ENCODE results near the gene LY6G5B. TPM values are rescaled to one million over a fixed set of nuclear protein-coding genes. Genes with fewer than 3 reads are reported as not detected.

LY6G5B gene
- total RNA-seq, 1 donor: 3.9 TPM

- no peak for DNase-seq (ENCODE audit: low read depth)
- TF ChIP-seq, protein P1, sequence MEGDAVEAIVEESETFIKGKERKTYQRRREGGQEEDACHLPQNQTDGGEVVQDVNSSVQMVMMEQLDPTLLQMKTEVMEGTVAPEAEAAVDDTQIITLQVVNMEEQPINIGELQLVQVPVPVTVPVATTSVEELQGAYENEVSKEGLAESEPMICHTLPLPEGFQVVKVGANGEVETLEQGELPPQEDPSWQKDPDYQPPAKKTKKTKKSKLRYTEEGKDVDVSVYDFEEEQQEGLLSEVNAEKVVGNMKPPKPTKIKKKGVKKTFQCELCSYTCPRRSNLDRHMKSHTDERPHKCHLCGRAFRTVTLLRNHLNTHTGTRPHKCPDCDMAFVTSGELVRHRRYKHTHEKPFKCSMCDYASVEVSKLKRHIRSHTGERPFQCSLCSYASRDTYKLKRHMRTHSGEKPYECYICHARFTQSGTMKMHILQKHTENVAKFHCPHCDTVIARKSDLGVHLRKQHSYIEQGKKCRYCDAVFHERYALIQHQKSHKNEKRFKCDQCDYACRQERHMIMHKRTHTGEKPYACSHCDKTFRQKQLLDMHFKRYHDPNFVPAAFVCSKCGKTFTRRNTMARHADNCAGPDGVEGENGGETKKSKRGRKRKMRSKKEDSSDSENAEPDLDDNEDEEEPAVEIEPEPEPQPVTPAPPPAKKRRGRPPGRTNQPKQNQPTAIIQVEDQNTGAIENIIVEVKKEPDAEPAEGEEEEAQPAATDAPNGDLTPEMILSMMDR (IDR thresholded peaks at IDR 0.05; ENCODE audit: insufficient read depth, low read depth, low read length): no peak
- no peak overlapping the region for H3K4me3 ChIP-seq (ENCODE audit: low read depth, low read length)
Measured at GRCh38 chr6:31632279-31632946, 37.4 kb upstream of the LY6G5B start.

- no peak for DNase-seq (ENCODE audit: low read depth)
- no peak overlapping the region for H3K4me3 ChIP-seq (ENCODE audit: low read depth, low read length)
- TF ChIP-seq, protein P1 (IDR thresholded peaks at IDR 0.05; ENCODE audit: insufficient read depth, low read depth, low read length): no peak
Measured at GRCh38 chr6:31633447-31633846, 36.3 kb upstream of the LY6G5B start.

DNA sequence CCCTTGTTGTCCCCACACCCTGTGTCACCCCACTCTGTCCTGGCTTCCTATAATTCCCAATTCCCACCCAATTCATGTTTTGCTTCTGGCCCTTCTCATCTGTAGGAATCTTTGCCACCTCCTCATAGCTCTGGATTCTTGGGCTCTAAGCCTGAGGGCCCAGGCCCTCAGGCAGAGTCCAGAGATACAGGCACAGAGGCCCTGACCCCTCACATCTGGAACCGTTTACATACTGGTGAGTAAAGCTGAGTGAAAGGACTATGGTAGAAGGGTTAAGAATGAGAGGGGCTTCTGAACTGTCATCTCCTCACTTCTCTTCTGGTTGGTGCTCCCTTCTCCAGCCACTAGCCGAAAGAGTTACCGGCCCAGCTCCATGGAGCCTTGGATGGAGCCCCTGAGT lies 35.6 kb upstream of the LY6G5B start:
- TF ChIP-seq, protein P1 (IDR thresholded peaks at IDR 0.05; ENCODE audit: insufficient read depth, low read depth, low read length): no peak
- no peak overlapping the region for H3K4me3 ChIP-seq (ENCODE audit: low read depth, low read length)
- DNase-seq (ENCODE audit: low read depth): peak; percentile 36

GRCh38 chr6:31634969-31635575 lies 34.7 kb upstream of the LY6G5B start:
- no peak overlapping the region for H3K4me3 ChIP-seq (ENCODE audit: low read depth, low read length)
- DNase-seq (ENCODE audit: low read depth): no peak
- TF ChIP-seq, protein P1 (IDR thresholded peaks at IDR 0.05; ENCODE audit: insufficient read depth, low read depth, low read length): no peak

DNA sequence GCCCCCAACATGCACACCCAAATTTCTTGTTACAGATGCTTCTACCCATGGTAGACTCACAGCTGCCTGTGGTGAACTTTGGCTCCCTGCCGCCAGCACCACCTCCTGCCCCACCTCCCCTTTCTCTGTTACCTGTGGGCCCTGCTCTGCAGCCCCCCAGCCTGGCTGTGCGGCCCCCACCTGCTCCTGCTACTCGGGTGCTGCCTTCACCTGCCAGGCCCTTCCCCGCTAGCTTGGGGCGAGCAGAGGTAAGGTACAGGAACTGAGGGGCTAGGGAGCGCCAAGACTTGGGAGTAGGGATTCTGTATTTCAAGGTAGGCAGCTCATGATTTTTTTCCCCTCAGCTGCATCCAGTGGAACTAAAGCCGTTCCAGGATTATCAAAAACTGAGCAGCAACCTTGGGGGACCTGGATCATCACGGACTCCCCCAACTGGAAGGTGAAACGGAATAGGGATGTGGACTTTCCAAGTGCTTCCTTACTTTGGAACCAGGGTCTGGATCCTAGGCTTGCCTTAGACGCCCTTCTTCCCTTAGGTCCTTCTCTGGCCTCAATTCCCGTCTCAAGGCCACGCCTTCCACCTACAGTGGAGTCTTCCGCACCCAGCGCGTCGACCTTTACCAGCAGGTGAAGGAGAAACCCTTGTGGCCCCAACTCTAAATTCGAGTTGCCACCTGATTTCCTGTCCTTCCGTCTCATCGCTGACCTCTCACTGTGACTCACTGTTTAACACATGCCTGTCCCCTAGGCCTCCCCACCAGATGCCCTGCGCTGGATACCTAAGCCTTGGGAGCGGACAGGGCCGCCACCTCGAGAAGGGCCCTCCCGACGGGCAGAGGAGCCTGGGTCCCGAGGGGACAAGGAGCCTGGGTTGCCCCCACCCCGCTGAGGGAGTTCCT lies 32.8 kb upstream of the LY6G5B start:
- TF ChIP-seq, protein P1 (IDR thresholded peaks at IDR 0.05; ENCODE audit: insufficient read depth, low read depth, low read length): no peak
- H3K4me3 ChIP-seq (ENCODE audit: low read depth, low read length): no peak overlapping the region
- no peak for DNase-seq (ENCODE audit: low read depth)

DNA sequence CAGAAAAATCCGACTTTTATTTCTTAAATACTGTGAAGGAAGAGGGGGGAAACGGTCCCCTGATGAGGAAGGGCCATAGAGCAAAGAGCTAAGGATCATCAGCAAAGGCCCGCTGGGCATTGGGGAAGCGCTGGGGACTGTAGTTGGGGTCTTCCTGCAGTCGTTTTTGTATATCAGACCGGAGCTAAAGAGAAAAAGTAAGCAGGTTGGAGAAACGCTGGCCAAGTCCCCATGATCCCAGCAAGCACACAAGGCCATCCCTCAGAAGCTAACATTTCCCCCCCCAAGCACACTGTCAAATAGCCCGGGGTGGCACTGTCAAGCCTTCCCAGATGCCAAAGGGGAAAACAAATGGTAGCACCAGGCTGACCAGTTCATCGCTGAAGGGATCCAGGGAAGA lies 30.7 kb upstream of the LY6G5B start:
- H3K4me3 ChIP-seq (ENCODE audit: low read depth, low read length): no peak overlapping the region
- no peak for DNase-seq (ENCODE audit: low read depth)
- TF ChIP-seq, protein P1 (IDR thresholded peaks at IDR 0.05; ENCODE audit: insufficient read depth, low read depth, low read length): no peak

Measured in fibroblast of villous mesenchyme (primary cell).